CD4-positive, alpha-beta T cell treated with Interleukin-2 at 100 ng/mL for 4 hours (primary cell): ENCODE results near the gene PHACTR3.

Experiments
- DNase-seq: peaks from one replicate; pipeline ENCODE4 v3.0.0-alpha.2; 2020; ENCODE audit warnings: low spot score

PHACTR3 gene

GRCh38 chr20:59698598-59698997 lies 94.3 kb downstream of the PHACTR3 start:
- no peak for DNase-seq

GRCh38 chr20:59701236-59701635 lies 96.9 kb downstream of the PHACTR3 start:
- DNase-seq: no peak

- no peak for DNase-seq
Measured at GRCh38 chr20:59703046-59703445, 98.7 kb downstream of the PHACTR3 start.

- no peak for DNase-seq
Measured at GRCh38 chr20:59705651-59706399, 101.5 kb downstream of the PHACTR3 start.

- DNase-seq: no peak
Measured at GRCh38 chr20:59706400-59706693, 102.0 kb downstream of the PHACTR3 start.

- DNase-seq: no peak
Measured at GRCh38 chr20:59708326-59708725, 104.0 kb downstream of the PHACTR3 start.

- DNase-seq: no peak
Measured at GRCh38 chr20:59709636-59710035, 105.3 kb downstream of the PHACTR3 start.

GRCh38 chr20:59718071-59718470 lies 113.7 kb downstream of the PHACTR3 start:
- DNase-seq: no peak

GRCh38 chr20:59718751-59719150 lies 114.4 kb downstream of the PHACTR3 start:
- no peak for DNase-seq

- no peak for DNase-seq
Measured at GRCh38 chr20:59720013-59720412, 115.7 kb downstream of the PHACTR3 start.

GRCh38 chr20:59721386-59721785 lies 117.0 kb downstream of the PHACTR3 start:
- no peak for DNase-seq

- no peak for DNase-seq
Measured at GRCh38 chr20:59723108-59723500, 118.8 kb downstream of the PHACTR3 start.

GRCh38 chr20:59723607-59724456 lies 119.5 kb downstream of the PHACTR3 start:
- DNase-seq: no peak

- DNase-seq: no peak
Measured at GRCh38 chr20:59724457-59725366, 120.4 kb downstream of the PHACTR3 start.

GRCh38 chr20:59725476-59726280 lies 121.3 kb downstream of the PHACTR3 start:
- DNase-seq: no peak

- DNase-seq: no peak
Measured at GRCh38 chr20:59726281-59726595, 121.9 kb downstream of the PHACTR3 start.

- no peak for DNase-seq
Measured at GRCh38 chr20:59728722-59729430, 124.5 kb downstream of the PHACTR3 start.

GRCh38 chr20:59729506-59729905 lies 125.2 kb downstream of the PHACTR3 start:
- no peak for DNase-seq

- no peak for DNase-seq
Measured at GRCh38 chr20:59730722-59731121, 126.4 kb downstream of the PHACTR3 start.

GRCh38 chr20:59731376-59731775 lies 127.0 kb downstream of the PHACTR3 start:
- no peak for DNase-seq

GRCh38 chr20:59733351-59733750 lies 129.0 kb downstream of the PHACTR3 start:
- no peak for DNase-seq
